Stimulated activated CD8-positive, alpha-beta memory T cell treated with anti-CD3 and anti-CD28 coated beads, Interleukin-15, amount 100 ng/mL, for 48 hours (primary cell): ENCODE data around the gene PTPN22.

Experiments
- DNase-seq, 2 donors: peaks; one replicate each; pipeline ENCODE4 v3.0.0-alpha.2; 2020; ENCODE audit warnings: low read depth in 2 of 2

PTPN22 gene

DNA sequence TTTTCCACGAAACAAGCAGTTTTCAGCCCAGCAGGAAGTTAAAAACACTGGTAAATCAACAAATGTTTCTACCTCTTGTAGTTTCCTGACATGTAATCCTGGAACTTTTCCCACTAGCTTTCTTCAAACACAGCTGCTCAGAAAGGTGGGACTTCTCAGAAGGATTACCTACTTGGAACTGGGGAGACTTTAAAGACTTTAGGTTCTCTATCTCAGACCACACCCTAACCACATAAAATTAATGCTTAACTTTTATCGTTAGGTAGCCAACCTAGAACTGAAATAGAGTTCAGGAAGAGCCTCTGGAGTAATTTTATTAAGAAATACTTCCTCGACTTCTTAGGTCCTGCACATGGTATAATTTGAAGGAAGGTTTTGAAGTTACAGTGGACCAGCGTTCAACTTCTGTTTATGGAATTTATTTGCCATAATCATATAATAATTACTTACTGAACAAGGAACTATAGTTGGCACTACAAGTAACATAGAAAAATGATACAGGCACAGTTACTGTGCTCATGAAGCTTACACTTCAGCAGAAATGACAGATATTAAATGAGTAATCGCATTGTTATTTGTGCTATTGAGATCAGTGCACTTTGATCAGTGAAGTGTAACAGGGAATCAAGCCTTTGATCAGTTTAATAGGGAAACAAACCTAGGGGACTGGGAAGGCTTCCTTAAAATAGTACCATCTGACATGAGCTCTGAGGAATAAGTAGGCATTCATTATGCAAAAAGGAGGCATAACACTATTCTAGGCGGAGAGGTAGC lies 16.1 kb upstream of the PTPN22 start, which contains the start of gene BCL2L15:
Gene BCL2L15, minus strand, starts transcription at position 180 of the 774 bp plus-strand sequence. CDS start 206 bp downstream, outside the sequence.
- DNase-seq: no peak

DNA sequence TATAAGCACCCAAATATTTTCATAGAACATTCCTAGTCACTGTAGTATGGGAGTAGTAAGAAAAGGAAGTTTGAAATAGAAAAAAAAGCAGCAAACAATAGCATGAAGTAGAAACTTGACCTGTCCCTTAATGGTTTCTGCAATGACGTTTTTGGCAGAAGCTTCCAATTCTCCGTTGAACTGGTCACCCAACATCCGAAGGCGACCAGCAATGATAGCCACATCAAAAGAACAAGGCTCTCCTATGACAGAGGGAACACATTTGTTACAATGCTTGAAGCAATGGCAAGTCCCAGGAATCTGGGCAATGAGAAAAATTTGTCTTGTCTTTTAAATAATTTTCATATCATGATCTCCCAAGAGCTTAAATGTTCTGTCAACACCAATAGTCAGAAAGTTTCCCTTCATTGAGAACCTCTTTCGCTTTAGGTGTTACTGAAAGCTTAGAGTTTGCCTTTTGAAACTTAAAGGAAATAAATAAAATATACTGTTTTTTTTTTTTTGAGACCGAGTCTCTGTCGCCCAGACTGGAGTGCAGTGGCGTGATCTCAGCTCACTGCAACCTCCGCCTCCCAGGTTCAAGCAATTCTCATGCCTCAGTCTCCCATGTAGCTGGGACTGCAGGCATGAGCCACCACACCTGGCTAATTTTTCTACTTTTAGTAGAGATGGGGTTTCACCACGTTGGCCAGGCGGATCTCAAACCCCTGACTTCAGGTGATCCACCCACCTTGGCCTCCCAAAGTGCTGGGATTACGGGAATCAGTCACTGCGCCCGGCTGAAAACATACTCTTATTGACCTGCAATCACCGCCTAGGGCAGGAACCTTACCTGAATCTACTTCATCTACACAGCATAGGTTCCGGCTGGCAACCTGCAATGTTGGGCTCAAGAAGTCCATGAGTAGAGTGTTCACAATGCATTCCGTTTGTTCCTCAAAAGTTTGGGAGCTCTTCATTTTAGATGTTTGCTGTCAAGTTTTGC lies 15.2 kb upstream of the PTPN22 start:
- DNase-seq: no peak

DNA sequence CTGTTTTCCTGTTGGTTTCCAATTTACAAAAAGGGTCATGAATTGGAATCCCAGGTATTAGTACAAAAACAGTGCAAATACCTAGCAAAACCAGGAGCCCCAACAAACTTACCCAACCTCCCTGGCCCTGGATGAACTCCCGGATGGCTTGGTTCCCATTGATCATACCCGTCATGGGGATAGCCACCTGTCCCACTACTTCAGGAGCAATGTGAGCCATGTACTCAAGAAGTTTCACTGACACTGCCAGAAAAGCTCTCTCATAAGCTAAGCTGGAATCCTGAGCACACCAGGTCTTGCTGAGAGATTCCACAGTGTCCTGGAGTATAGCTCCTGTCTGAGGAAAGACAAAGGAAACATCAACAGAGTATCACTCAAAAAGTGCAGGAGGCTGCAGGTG lies 10.1 kb upstream of the PTPN22 start:
- DNase-seq: no peak

DNA sequence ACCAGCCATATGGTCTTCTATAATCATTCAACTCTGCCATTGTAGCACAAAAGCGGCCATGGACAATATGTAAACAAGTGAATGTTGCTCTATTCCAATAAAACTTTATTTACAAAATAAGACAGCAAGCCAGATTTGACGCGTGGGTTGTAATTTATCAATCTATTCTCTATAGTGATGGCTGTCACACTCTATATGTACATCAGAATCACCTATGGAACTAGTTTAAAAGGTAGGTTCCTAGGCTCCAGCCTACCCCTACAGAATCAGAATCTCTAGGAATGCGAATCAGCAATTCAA lies 8.2 kb upstream of the PTPN22 start:
- DNase-seq: no peak

DNA sequence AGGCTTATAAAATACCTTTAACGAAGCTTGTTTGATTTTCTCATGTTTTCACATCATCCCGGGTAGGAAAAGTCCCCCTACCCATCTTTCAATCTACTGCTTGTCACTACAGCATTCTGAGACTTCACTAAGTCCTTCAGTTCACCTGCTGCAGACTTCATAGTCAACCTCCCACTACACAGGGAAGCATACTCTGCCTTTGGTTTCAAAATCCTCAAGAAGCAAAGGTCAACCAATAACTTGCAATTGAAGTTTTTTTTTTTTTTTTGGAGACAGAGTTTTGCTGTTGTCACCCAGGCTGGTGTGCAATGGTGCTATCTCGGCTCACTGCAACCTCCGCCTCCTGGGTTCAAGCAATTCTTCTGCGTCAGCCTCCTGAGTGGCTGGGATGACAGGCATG lies 4.7 kb upstream of the PTPN22 start:
- DNase-seq: no peak

DNA sequence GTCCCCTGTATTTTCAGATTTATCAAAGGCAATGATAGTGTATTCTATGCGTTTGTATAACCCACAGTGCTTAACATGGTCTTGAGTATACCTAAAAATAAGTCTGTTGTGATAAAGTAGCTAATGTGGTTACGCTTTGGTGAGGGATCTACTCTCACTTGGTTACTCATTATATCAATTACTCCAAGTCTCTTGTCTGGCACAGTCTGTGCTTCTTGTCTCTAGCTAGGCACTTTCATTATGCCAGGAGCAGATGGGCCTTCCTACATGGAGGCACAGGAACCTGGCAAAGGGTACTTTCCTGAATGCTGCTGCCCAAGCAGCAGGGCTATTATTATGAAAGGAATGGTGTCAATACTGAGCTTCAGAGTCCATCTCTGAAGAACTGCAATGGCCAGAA lies 4.2 kb upstream of the PTPN22 start:
- DNase-seq: no peak

DNA sequence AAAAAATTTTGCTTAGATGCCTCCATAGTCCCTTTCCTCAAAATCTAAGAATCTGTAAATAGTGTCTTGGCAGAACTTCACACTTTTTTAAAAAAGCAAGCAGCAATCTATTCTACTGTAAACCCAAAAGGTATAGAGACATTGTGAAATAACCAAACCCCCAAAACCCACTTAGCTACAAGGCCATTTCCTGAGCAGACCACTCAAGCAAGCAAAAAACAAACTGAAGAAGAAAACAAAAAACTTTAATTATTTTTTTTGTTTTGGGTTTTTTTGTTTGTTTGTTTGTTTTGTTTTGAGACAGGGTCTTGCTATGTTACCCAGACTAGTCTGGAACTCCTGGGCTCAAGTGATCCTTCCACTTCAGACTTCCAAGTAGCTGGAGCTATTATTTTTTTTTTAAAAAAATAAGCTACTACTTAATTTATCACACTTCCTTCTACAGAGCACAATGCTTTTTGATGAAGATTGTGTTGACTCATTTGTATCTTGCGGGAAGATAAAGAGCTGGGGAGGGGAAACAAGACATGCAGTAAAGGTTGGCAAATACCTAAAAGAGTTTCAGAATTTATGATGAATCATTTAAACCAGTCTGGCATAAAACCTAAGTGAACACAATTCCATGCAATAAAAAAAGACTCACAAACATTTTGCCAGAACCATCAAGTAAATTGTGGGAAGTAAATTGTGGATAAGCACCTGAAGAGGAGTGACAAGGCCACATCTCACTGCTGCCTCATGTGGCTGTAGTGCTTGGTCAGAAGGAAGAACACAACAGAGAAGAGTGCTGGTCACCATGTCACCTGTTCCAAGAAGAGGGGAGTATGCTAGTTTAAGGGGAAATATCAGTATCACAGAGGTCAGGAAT lies 2.7 kb upstream of the PTPN22 start:
- DNase-seq: no peak

DNA sequence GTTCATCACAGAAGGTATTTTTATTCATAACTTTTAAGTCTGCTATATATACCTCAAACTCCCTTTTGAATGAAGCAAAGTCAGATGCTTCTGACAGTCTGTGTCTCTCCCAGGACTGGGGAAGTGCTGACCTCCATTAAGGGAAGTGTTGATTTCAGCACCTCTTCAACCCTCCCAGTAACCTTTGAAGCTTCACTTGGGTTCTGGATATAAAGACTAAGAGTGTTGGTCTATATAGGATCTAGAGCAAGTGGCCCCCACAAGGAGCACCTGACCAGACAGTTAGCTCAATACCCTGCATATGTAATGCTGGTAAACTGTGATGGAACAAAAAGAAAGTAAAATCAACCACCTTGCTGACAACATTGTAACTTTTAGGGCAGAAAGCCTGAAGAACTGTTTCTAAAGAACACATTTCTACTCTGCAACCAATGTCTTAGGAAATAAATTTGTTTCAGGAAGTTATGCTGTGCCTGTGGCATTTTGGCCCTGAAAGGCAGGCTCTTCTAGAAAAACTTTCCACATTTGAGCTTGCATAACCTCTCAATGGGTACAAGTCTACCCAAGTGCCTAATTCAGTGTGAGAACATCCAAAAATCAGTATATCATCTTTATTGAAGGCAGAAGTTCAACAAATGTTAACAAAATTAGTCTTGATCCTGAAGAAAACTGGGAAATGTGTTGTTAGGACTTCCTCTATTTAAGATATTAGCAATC lies 865 bp upstream of the PTPN22 start:
- DNase-seq: no peak

DNA sequence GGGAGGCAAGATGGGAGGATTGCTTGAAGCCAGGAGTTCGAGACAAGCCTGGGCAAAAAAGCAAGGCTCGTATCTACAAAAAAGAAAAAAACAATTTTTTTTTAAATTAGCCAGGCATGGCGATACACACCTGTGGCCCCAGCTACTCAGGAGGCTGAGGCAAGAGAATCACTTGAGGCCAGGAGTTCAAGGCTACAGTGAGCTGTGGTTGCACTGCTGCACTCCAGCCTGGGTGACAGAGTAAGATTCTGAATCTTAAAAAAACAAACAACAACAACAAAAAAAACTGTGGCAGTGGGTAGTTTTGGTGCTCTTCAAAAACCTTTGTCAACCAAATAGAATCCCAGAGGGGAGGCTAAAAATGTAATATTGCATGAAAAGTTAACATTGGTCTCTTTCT lies 734 bp downstream of the PTPN22 start:
- DNase-seq: no peak

DNA sequence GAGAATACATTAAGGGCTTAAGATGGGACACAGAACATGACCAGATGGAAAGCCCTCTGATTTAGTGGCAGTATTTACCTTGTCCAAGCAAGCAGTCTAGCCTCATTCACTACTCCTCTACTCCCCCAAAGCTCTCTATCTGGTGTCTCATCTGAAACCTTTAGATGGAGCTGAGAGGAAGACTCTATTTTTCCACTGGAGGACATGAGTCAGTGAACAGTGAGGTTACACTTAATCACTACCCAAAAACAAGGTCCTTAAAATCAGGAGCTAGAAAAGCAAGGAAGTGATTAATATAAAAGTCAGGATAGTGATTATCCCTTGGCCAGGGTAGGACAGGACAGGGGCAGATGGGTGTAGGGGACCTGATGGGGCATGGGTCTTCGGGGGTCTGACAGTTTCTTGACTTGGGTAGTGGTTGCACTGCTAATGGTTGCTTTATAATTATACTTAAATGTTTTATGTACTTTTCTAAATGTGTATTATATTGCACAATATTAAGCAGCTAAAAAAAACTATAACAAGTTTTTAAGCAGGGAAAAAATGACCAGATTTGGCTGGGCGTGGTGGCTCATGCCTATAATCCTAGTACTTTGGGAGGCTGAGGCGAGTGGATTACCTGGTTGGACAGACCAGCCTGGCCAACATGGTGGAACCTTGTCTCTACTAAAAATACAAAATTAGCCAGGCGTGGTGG lies 3.0 kb downstream of the PTPN22 start:
- no peak for DNase-seq

DNA sequence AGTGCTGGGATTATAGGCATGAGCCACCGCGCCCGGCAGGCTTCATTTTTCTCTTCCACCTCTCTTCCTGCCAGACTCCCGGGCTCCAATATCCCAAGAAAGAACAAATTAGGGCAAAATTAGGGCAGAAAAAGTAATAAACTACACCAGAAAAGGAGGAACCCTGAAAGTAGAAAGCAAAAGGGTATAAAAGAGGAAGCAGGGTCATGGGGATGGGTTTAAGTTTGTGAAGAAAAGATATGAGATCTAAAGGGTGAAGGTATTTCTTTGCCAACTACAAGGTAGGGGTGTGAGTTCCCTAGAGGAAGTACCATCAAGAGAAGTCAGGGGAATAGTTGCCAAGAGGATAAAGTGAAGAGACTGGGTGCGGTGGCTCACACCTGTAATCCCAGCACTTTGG lies 9.9 kb downstream of the PTPN22 start:
- DNase-seq: no peak

DNA sequence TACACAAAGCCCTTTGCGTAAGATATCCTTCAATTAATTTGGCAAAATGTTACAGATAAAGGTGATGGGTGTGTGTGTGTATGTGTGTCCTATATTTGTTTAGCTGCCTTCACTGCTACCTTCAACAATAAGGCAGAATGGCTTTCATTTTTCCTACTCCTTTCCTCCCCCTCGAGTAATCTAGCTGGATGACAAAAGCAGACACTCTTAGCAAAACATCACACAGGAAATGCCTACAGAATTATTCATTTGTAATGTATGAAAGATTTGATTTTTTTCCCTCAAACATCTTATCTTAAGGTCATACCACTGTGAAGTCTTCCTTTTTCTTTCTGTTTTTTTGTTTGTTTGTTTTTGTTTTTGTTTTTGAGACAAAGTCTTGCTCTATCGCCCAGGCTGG lies 10.6 kb downstream of the PTPN22 start:
- no peak for DNase-seq

DNA sequence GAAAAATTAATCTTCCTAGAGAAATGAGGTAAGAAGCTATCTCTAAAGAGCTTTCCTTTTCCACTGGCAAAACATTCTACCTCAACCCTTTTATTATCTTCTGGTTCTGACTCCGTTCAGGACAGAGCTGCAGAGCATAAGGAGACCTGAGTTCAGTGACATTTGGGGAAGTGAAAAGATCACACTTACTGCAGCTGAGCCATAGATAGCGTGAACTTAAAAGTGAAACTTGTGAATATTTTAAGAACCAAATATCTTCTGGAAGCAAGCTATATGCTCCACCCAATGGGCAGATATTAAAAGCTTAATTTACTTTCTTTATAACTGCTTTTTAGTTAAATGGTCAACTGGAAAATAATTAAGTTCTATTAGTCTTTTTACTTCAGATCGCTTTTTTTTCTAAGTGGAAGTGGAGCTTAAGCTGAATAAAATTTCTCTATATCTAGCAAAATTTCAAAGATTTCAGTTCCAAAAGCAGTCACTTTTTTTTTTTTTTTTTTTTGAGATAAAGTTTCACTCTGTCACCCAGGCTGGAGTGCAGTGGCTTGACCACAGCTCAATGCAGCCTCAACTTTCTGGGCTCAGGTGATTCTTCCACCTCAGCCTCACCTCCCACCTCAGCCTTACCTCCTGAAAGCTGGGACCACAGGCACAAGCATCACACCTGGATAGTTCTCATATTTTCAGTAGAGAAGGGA lies 11.9 kb downstream of the PTPN22 start:
- no peak for DNase-seq

DNA sequence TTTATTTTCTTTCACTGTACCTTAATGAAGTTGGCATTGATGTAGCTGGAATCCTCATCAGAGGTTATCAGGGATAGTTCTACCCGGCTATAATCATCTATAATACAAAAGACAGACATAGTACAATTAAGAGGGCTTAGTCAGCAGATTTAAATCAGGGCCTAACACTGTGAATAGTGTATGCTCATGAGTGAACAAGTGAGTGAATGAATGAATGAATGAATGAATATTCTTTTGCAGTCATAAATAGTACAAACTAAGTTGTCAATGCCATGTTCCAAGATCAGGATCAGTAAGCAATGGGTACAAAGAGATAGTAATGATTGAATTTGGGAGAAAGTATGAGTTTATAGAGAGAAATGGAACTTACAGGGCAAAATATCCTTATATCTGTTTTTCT lies 12.5 kb downstream of the PTPN22 start:
- DNase-seq: no peak

DNA sequence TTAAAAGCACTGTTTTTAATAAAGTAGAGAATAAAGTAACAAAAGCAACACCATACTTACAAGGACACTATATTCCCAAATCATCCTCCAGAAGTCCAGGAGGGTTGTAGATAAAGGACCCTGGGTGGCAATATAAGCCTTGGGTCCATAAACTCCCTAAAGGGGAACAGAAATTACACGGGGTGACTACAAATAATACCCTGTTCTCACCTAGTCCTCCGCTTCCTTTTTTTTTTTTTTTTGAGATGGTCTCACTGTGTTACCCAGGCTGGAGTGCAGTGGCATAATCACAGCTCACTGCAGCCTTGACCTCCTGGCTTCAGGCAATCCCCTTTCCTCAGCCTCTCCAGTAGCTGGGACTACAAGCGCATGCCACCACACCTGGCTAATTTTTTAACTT lies 13.1 kb downstream of the PTPN22 start:
- DNase-seq: no peak

DNA sequence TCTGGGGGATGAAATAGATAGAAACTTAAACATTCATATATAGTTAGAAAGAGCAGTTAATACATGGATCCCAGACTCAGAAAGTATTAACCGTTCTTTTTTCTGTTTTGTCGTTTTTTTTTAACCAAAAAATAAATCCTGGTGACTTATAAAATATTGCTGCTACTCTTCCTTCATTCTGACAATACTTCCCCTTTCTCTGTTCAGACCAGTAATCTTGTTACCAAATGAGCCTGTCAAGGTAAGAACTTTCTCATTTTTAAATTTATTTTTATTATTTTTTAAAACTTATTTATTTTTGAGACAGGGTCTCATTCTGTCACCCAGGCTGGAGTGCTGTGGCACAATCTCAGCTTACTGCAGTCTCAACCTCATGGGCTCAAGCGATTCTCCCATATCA lies 13.7 kb downstream of the PTPN22 start:
- no peak for DNase-seq

DNA sequence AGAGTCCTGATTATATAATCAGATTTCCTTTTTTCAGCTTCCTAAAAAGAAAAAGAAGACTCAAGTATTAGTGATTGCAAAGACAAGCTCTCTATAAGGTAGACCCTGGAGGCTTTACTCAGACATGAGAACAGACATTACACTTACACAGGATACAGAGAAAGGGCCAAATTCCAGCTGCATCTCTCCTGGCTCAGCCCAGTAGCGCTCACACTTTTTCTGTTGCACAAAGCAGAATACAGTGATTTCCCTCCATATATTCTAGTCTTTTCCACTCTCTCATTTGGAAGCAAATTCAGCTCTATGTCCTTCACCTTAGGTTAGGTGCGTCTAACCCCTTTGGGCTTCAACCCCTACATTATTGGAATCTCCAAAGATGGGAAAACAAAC lies 15.1 kb downstream of the PTPN22 start:
- DNase-seq: no peak

DNA sequence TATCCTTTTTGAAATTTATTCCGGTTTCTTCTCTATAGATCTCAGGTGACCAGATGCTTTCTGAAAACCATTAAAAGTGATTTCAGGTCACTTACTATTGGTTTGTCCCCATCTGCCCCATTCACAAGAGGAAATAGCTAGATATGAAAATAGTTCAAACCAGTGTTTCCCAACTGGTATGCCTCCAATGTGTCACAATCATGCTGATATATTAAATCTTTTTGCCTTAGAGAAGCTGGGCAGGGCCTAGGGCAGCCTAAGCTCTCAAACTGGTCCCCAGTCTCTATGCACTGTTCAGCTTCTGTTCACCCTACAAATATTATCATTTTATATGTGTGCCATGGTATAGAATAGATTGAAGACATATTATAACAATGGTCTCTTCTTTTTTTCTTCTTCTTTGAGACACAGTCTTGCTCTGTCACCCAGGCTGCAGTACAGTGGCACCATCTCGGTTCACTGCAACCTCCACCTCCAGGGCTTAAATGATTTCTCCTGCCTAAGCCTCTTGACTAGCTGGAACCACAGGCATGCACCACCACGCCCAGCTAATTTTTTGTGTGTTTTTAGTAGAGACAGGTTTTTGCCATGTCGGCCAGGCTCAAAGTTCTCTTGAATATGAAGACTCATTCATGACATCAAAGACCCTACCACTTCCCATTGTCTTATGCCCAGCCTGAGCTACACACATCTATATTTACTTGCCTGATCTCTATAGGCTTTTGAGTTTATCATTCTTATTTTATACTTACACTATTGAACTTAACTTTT lies 15.7 kb downstream of the PTPN22 start:
- DNase-seq: no peak

DNA sequence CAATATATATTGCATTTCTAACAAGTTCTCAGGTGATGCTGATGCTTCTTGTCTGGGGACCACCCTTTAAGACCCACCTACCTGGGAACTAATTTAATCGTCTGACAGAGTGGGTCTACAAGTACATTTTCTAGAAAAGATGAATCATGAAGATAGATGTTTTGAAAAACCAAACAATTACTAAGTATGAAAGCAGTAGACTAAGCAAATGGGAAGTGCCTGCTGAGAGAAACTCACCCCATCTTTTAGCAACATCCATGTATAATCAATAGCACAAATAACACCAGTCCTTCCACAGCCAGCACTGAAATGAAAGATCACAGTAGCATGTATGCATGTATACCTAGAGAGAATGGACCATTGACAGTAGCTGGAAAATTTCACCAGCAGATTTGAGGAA lies 17.3 kb downstream of the PTPN22 start:
- no peak for DNase-seq
